GM19099 (cell line): Measurements from ENCODE around the gene EXOC3.

ENCODE experiments used
- POLR2A ChIP-seq: IDR thresholded peaks from 3 replicates; pipeline ENCODE4 v1.6.1; 2011; ENCODE audit warnings: low read depth; ENCODE audit not compliant: insufficient read length; ENCODE audit errors: extremely low read depth

The EXOC3 gene

GRCh38 chr5:516338-516925 is 73.5 kb downstream of the EXOC3 start:
- TF ChIP-seq POLR2A: no peak
